ENCODE measurements around the gene ATP5IF1. TPM values are rescaled to one million over a fixed set of nuclear protein-coding genes. Genes with fewer than 3 reads are reported as not detected.

Gene ATP5IF1
- total and polyA plus RNA-seq, 2 of the 8 experiments (the other 6 are each of a cell fraction or from before 2014, with no cell fraction given): 198 to 242 TPM

DNA sequence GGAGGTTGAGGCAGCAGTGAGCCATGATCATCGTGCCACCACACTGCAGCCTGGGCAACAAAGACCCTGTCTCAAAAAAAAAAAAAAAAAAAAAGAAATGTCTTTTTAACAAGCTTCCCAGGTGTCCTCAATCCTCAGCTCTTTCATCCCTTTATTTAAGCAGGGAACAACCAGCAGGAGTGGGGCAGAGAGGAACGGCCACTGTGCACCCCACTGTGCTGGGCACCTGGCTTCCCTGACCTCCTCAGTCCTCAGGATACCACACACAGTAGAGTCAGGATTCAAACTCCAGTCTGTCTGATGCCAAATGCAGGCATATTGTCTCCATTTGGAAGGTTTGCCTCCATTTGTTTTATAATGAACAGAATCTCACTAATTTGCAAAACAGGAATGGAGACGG lies 39.6 kb upstream of the ATP5IF1 start:
- ChIA-PET POLR2A (ENCODE audit: partially characterized antibody) (interaction anchor here (0.6 to 2.1 kb wide), 7 partner anchors 8 to 236 kb away, joined by 3 to 6 read pairs (median 3); partner anchors contain the start of genes ATP5IF1, EYA3 and XKR8), CTCF (ENCODE audit: partially characterized antibody) (interaction anchor here (0.6 to 2.8 kb wide), 12 partner anchors 9 to 512 kb away, joined by 3 to 17 read pairs (median 4); no protein-coding TSS in a partner anchor)
- Histone ChIP-seq H3K4me2 (ENCODE audit: insufficient read depth in 1 of 2, low read depth in 2 of 2, low read length in 2 of 2) (peak overlapping the region; percentile 22 to 46), H3K9ac (replicated peaks in 1 of 4; ENCODE audit: extremely low read depth in 1 of 4, low read depth in 3 of 4, low read length in 3 of 4) (no peak overlapping the region), H3K18ac (ENCODE audit: extremely low read depth, low read length) (0 out of 2 replicates have a peak overlapping the region, but pooled peaks have one; percentile 63), H2AK5ac (ENCODE audit: low read depth, low read length) (0 out of 2 replicates have a peak overlapping the region, but pooled peaks have one; percentile 47), H2BK5ac (ENCODE audit: low read depth, low read length) (peak overlapping the region; percentile 64), H3K23me2 (ENCODE audit: low read depth, low read length) (peaks cover 5% of the 10 kb centered on the region; the same call in 1 of the 2 replicates), H4K20me1 (replicated peaks in 1 of 2; ENCODE audit: control insufficient read depth in 1 of 2, insufficient read depth in 2 of 2, low read length in 2 of 2) (no peaks in the 10 kb centered on the region), H3K79me2 (ENCODE audit: control insufficient read depth in 1 of 2, insufficient read depth in 2 of 2, low read length in 2 of 2) (no peaks in the 10 kb centered on the region), H2BK20ac (ENCODE audit: low read length) (no peak overlapping the region), H3K36me3 (ENCODE audit: control insufficient read depth in 2 of 4, insufficient read depth in 4 of 4, low read length in 3 of 4) (peaks cover 11 to 26% (median 20%) of the 10 kb centered on the region in 4 experiments; a peak in 7 of 8 replicates), H3K4me3 (ENCODE audit: extremely low read depth in 1 of 4, insufficient read depth in 2 of 4, low read depth in 3 of 4, low read length in 4 of 4) (no peak overlapping the region), H2AFZ (ENCODE audit: low read length) (no peak overlapping the region), H4K8ac (ENCODE audit: extremely low read depth, insufficient read depth, low read length) (no peak overlapping the region), H3K56ac (replicated peaks; ENCODE audit: insufficient read length, low read depth, low read length) (no peak overlapping the region), H2BK120ac (replicated peaks; ENCODE audit: low read depth, low read length) (no peak overlapping the region), H4K5ac (ENCODE audit: insufficient read length, low read depth, low read length) (no peak overlapping the region), H3K23ac (ENCODE audit: insufficient read length) (no peak overlapping the region), H3K14ac (ENCODE audit: insufficient read length) (no peak overlapping the region), H3K27ac (ENCODE audit: low read depth, low read length) (no peak overlapping the region), H3K79me1 (ENCODE audit: low read depth, low read length) (no peaks in the 10 kb centered on the region; the same call in 1 of the 2 replicates), H3K4ac (replicated peaks; ENCODE audit: insufficient read length, low read depth, low read length) (peak overlapping the region; percentile 6), H3K27me3 (replicated peaks in 1 of 4; ENCODE audit: control insufficient read depth in 3 of 4, extremely low read depth in 1 of 4, insufficient read depth in 3 of 4, low read length in 3 of 4) (no peaks in the 10 kb centered on the region), H3K4me1 (replicated peaks in 1 of 4; ENCODE audit: control insufficient read depth in 3 of 4, insufficient read depth in 4 of 4, low read length in 3 of 4) (peaks cover 11 to 34% (median 22%) of the 10 kb centered on the region in 4 experiments), H3K9me3 (ENCODE audit: insufficient read depth in 2 of 2, low read depth in 1 of 2, low read length in 1 of 2) (no peaks in the 10 kb centered on the region), H2BK15ac (ENCODE audit: low read length) (no peak overlapping the region), H4K91ac (replicated peaks; ENCODE audit: insufficient read length, low read length) (peak overlapping the region; percentile 18), H2BK12ac (ENCODE audit: low read depth, low read length) (no peak overlapping the region)
- TF ChIP-seq MAFK (IDR thresholded peaks at IDR 0.05; ENCODE audit: low read depth, low read length) (no peak), TCF12 (IDR thresholded peaks at IDR 0.05; ENCODE audit: low read depth, low read length) (peak; percentile 73)
- DNase-seq (ENCODE audit: low read depth in 1 of 2, low spot score in 2 of 2) (no peak), FAIRE-seq (no peak)
- WGBS, 2 experiments (ENCODE audit: extremely low coverage in 1 of 2, insufficient coverage in 1 of 2, insufficient read length in 1 of 2, insufficient replicate concordance in 2 of 2, low coverage in 1 of 2, low lambda C conversion rate in 2 of 2, missing lambda C conversion rate in 1 of 2): 33% methylated on average over 3 of the region's 3 CpGs; no CpG with 5 or more reads in 1 of the 2 experiments

All from H1 (cell line).